Activated CD8-positive, alpha-beta memory T cell treated with anti-CD3 and anti-CD28 coated beads for 36 hours (primary cell): ENCODE results near the gene COL15A1. TPM values are rescaled to one million over a fixed set of nuclear protein-coding genes. Genes with fewer than 3 reads are reported as not detected.

Source experiments
- CTCF ChIA-PET: fragments of 350-600 bp; sonication (Branson Sonifier 250); formaldehyde crosslinking; loops from one replicate; lab custom pipeline; 2021; ENCODE audit warnings: antibody characterized with exemption; lab: Charles Lee
- POLR2A ChIA-PET: fragments of 350-600 bp; sonication (Branson Sonifier 250); formaldehyde crosslinking; loops from one replicate; lab custom pipeline; 2021; ENCODE audit warnings: antibody characterized with exemption; lab: Charles Lee
- total RNA-seq, 2 experiments: library from RNA; stranded (reverse); gene quantifications; one replicate each; pipeline ENCODE4 v1.2.3, GENCODE V29; 2021

Gene COL15A1
- total RNA-seq, 2 experiments from 2014 or later, result 0.02 to 0.04 TPM

DNA sequence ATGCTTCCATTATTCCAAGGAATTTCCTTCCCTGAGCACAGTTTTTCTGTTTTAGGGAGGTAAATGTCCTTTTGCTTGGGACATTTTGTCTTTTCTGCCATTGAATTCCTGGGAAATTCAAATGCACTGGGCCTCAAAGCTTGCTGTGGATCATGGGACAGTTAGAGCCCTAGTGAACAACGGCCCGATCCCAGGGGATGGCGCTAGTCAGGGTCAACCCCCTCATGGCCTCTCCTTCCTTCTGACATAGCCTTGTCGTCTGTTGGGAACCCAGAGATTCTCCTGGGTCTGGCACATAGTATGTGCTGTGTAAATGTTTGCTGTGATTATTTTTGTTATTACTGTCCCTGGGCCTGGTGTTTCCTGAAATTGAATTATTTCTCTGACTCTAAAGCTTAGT lies 30.7 kb upstream of the COL15A1 start:
- CTCF ChIA-PET, result no interaction called here
- POLR2A ChIA-PET, result no interaction called here

- POLR2A ChIA-PET, result no interaction called here
- CTCF ChIA-PET, result no interaction called here
Measured at GRCh38 chr9:98913705-98914104, 30.0 kb upstream of the COL15A1 start.

GRCh38 chr9:98915599-98915998 lies 28.1 kb upstream of the COL15A1 start:
- POLR2A ChIA-PET, result no interaction called here

GRCh38 chr9:98916660-98917059 lies 27.0 kb upstream of the COL15A1 start:
- POLR2A ChIA-PET, result no interaction called here
- CTCF ChIA-PET, result no interaction called here

More at GRCh38 chr9:98915599-98915998, 28.1 kb upstream of the COL15A1 start:
- CTCF ChIA-PET, result no interaction called here

GRCh38 chr9:98917746-98918487 lies 25.8 kb upstream of the COL15A1 start:
- CTCF ChIA-PET, result no interaction called here
- POLR2A ChIA-PET, result no interaction called here

- CTCF ChIA-PET, result no interaction called here
- POLR2A ChIA-PET, result no interaction called here
Measured at GRCh38 chr9:98921732-98922131, 22.0 kb upstream of the COL15A1 start.

- ChIA-PET POLR2A (no interaction called here), CTCF (interaction anchor here (1.0 kb wide), 1 partner anchor 9 kb away, joined by 4 read pairs; no protein-coding TSS in a partner anchor)
Measured at GRCh38 chr9:98922721-98923435, 20.8 kb upstream of the COL15A1 start.

DNA sequence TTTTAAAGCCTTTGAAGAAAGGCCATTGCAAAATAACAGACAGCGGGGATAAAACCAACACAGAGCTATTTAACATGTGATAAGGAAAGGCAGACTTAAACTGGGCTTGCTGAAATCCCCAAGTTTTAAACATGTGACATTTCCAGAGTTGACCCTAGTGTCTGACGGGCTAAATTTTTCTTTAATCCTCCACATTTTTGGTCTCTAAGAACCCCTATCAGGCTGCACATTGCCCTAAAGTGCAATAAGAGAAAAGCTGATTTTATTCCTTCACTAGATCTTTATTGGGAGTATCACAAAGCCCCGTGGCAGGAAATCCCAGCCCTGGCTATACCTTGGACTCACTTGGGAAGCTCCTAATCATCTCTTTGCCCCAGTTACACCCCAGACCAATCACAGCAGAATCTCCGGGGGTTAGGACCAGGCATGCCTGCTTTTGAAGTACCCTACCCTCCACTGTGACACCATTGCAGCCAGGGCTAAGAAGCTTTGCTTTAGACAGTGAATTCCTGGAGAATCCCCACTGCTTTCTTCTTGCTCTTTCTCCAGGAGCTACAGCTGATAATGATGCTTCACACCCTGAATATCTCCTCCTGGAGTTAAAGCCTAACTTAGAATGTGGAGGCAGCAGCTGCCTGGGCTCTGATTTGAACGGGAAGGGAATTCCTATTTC lies 20.1 kb upstream of the COL15A1 start:
- POLR2A ChIA-PET, result no interaction called here
- CTCF ChIA-PET, result interaction anchor here (1.0 kb wide), 1 partner anchor 8 kb away, joined by 4 read pairs; no protein-coding TSS in a partner anchor

DNA sequence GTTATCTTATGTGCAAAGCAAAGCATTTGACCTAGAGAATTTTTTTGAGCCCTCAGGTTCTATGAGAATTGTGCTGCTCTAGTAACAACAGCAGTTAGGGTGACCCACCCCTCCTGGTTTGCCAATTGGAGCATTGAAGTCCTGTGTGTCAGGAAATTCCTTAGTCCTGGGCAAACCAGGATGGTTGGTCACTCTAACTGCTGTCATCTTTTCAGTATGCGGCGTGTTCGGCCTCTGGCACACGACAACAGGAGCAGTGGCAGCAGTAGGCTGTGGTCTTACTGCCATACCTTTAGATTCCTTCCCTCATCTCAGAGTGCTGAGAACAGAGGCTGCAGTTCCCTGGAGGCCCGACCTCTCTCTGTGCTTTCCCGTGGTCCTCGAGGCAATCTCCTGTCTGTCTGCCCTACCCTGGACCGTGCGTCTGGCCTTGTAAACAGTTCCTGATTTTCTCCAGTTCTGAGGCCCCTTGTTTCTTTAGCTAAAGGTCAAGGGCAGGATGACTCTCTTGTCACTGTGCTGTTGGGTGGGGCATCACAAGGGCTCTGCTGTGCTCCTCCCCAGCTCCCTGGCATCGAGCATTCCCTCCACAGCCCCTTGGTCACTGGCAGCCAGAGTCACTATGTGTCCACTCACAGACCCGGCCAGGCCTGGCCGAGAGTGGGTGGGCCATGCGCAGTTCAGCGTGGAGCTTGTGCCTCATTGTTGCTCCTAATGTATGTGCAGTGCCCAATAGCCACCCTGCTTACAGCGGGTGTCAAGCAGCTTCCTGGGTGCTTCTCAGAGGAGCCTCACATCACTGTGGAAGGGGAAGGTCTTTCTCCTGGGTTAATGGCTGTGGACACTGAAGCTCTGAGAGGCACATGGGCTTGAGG lies 18.5 kb upstream of the COL15A1 start:
- ChIA-PET CTCF (no interaction called here), POLR2A (no interaction called here)

DNA sequence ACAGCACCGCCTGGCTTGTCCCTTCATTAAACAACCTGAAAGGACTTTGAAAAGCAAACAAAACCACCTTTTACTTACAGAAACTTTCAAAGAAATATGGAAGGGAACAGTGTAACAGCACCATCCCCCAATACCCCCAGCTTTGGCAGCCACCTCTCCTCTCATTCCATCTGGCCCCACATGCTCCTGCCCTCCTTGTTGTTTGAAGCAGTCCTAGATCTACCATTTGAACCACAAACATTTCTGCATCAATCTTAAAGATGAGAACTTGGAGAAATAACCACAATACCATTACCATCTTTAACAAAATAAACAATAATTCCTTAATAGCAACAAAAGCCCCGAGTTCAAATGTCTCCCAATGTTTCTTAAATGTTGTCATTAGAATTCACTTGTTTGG lies 17.8 kb upstream of the COL15A1 start:
- POLR2A ChIA-PET, result no interaction called here
- CTCF ChIA-PET, result no interaction called here

DNA sequence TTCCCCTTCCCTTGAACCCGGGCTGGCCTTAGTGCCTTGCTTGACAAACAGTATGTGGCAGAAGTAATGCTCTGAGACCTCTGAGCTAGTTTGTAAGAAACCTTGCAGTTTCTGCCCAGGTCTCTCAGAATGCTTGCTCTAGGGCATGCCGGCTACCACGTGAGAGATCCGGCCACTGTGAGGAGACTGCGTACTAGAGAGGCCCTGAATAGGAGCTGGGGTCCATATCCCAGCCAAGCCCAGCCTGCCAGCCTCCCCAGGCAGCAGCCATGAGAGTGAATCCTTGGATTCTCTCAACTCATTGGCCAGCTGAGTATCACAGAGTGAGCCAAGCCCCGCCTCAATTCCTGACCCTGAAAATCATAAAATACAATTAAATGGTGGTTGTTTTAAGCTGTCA lies 16.0 kb upstream of the COL15A1 start:
- POLR2A ChIA-PET, result no interaction called here

GRCh38 chr9:98929071-98929470 lies 14.6 kb upstream of the COL15A1 start:
- CTCF ChIA-PET, result no interaction called here
- POLR2A ChIA-PET, result no interaction called here

More for the DNA sequence above, 16.0 kb upstream of the COL15A1 start:
- CTCF ChIA-PET, result no interaction called here

GRCh38 chr9:98929895-98930341 lies 13.8 kb upstream of the COL15A1 start:
- CTCF ChIA-PET, result no interaction called here
- POLR2A ChIA-PET, result no interaction called here

GRCh38 chr9:98930792-98931191 lies 12.9 kb upstream of the COL15A1 start:
- CTCF ChIA-PET, result no interaction called here
- POLR2A ChIA-PET, result no interaction called here

- ChIA-PET POLR2A (no interaction called here), CTCF (interaction anchor here (1.5 kb wide), 1 partner anchor 8 kb away, joined by 4 read pairs; no protein-coding TSS in a partner anchor)
Measured at GRCh38 chr9:98931600-98932389, 11.9 kb upstream of the COL15A1 start.

- ChIA-PET CTCF (interaction anchor here (0.6 kb wide), 1 partner anchor 66 kb away, joined by 3 read pairs; no protein-coding TSS in a partner anchor), POLR2A (no interaction called here)
Measured at GRCh38 chr9:98933185-98933584, 10.5 kb upstream of the COL15A1 start.

DNA sequence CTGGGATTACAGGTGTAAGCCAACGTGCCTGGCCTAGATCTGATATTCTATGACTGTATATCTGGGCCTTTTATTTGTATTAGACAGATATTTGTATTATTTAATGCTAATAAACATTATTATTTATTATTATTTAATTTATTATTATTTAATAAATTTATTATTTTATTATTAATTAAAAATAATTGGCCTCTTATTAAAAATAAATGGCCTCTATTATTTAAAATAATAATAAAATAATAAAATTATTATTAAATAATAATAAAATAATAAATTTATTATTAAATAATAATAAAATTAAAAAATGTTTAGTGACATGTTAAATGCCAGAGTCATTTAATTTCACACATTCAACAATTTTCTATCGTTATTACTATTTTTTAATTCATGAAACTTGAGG lies 9.8 kb upstream of the COL15A1 start:
- ChIA-PET CTCF (no interaction called here), POLR2A (no interaction called here)

DNA sequence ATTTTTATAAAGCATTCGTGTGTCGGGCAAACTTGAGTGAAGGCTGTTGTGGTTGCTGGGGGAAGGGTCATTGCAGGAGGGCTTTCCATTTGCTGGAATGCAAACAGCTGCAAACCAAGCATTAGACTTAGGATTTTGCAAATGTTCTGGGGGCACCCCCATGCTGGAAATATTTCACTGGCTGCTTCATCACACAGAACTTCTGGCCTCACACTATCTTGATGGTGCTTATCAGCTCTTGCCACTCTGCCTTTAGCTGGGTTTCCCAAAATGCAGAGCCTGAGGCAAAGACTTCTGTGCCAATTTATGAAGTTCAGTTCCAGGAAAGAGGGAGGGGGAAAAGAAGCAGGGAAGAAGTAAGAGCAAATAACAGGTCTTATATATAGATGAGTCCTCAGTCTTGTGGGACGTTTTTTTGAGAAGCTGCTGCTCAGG lies 8.6 kb upstream of the COL15A1 start:
- ChIA-PET CTCF (no interaction called here), POLR2A (no interaction called here)
